Heart right ventricle (tissue), 16 donors: ENCODE data around the gene HTR7. TPM values are rescaled to one million over a fixed set of nuclear protein-coding genes. Genes with fewer than 3 reads are reported as not detected.

Experiments used
- ATAC-seq, 8 donors: fragments of 200-7000 bp; cut with Tn5 transposase; one replicate each; pipeline ENCODE4 v1.9.1; 2020; ENCODE audit warnings: mild to moderate bottlenecking in 8 of 8, moderate library complexity in 8 of 8, moderate number of reproducible peaks in 1 of 8
- DNase-seq, 2 donors: peaks; one replicate each; pipeline ENCODE4 v3.0.0-alpha.2; 2020
- H3K27ac ChIP-seq, 10 donors: fragments of 200-600 bp; sonication (generic) in 2 of 10; one replicate each; pipeline versions ENCODE4 v1.5.0 to v1.8.0; 2020 to 2022; ENCODE audit warnings: mild to moderate bottlenecking in 3 of 10
- H3K27me3 ChIP-seq, 7 donors: fragments of 200-600 bp; one replicate each; pipeline ENCODE4 v1.8.0; 2021 to 2022; ENCODE audit warnings: mild to moderate bottlenecking in 2 of 7
- H3K36me3 ChIP-seq, 9 donors: fragments of 200-600 bp; sonication (generic) in 1 of 9; one replicate each; pipeline versions ENCODE4 v1.5.0 to v1.8.0; 2020 to 2022; ENCODE audit warnings: mild to moderate bottlenecking in 2 of 9
- H3K4me1 ChIP-seq, 9 donors: fragments of 200-600 bp; sonication (generic) in 1 of 9; one replicate each; pipeline versions ENCODE4 v1.5.0 to v1.8.0; 2020 to 2022; ENCODE audit warnings: mild to moderate bottlenecking in 4 of 9
- H3K4me3 ChIP-seq, 10 donors: fragments of 200-600 bp; sonication (generic) in 2 of 10; one replicate each; pipeline versions ENCODE4 v1.5.0 to v1.8.0; 2020 to 2022; ENCODE audit warnings: mild to moderate bottlenecking in 7 of 10, moderate library complexity in 2 of 10
- H3K9me3 ChIP-seq, 11 donors: fragments of 200-600 bp in 10 of 11; sonication (generic) in 2 of 11; one replicate each; pipeline versions ENCODE4 v1.5.0 to v1.8.0; 2013 to 2022; ENCODE audit warnings: mild to moderate bottlenecking in 2 of 11, control low read depth in 1 of 11, moderate library complexity in 1 of 11
- CTCF ChIP-seq, 9 donors: fragments of 200-600 bp; sonication (generic) in 2 of 9; IDR thresholded peaks; one replicate each; pipeline versions ENCODE4 v1.5.0 to v1.8.0; 2021 to 2022; ENCODE audit warnings: antibody characterized with exemption in 9 of 9, mild to moderate bottlenecking in 5 of 9, moderate library complexity in 1 of 9
- WGBS, 2 donors: extraction: QIAGEN DNeasy Blood & Tissue Kit; methylation state at CpG; one replicate each; pipeline ENCODE4 v1.1.7; 2013; ENCODE audit warnings: inconsistent platforms in 1 of 2; 5-methylcytosine and 5-hydroxymethylcytosine counted together
- intact Hi-C, 10 donors: fragments of 100-400 bp; cut with DNase I; formaldehyde crosslinking; loops; one replicate each; pipeline versions ENCODE4 v1.11.1 to v1.14.2; 2022
- polyA plus RNA-seq, 2 donors: library from polyadenylated mRNA; stranded (reverse); fragments of 200-250 nt; gene quantifications; one replicate each; pipeline ENCODE4 v1.2.3, GENCODE V29; 2013
- total RNA-seq, 10 donors: library from RNA; stranded (reverse); fragmentation: NEBNext Ultra II Directional in 3 of 10; extraction: Animal tissue kit (Norgen Biotek cat#: 25700) in 3 of 10; gene quantifications; one replicate each; pipeline versions ENCODE4 v1.2.1 to v1.2.4, GENCODE V29; 2021 to 2023
- donor health status: Arrhythmogenic right ventricular cardiomyopathy.
- donor health status: ischemic (EF 13 %, LVEDD 7.1; RV severe dilation, severe dysfunction).
- donor health status: healthy with polysubstance abuse.
- donor health status: DM: no; HTN: yes; CAD: no.
- donor health status: DM: no; HTN: no; CAD: no.
- donor health status: ischemic (EF 25% LVEDD 6.9; RV normal size, moderate dysfunction).
- donor health status: ischemic (EF 25% LVEDD 5.7; RV mildly dilated, moderate dysfunction).
- donor health status: healthy.
- donor health status: DM: yes; HTN: yes; CAD: no.
- donor health status: Ischemic cardiomyopathy.
- donor health status: ischemic (EF 35%, LVEDD 5.7; RV mildly dilated, moderate dysfunction).
- donor health status: nonischemic (EF 11% LVEDD 7.7; RV severe dilation, severe dysfunction).
- donor health status: DM: yes; HTN: yes; CAD: no.
- donor health status: PGD.
- donor health status: ischemic (EF 29% LVEDD 5.4; RV normal size, mild dysfunction).
- donor health status: nonischemic (EF 23%, LVEDD 6.1; RV moderate dilation, normal function).

The HTR7 gene
- total and polyA plus RNA-seq, 12 donors = 0.09 to 0.28 (median 0.15) TPM; not detected in 3

GRCh38 chr10:90806677-90807076 is 51.2 kb downstream of the HTR7 start:
- peaks cover 0 to 5% (median 0%) of the 10 kb centered on the region in 7 donors for H3K27me3 ChIP-seq
- no peak for ATAC-seq
- H3K9me3 ChIP-seq = peaks cover 0 to 11% (median 0%) of the 10 kb centered on the region in 11 donors
- no peak overlapping the region for H3K4me3 ChIP-seq
- H3K27ac ChIP-seq = no peak overlapping the region
- intact Hi-C loops = no loop called here
- no peaks in the 10 kb centered on the region for H3K36me3 ChIP-seq
- H3K4me1 ChIP-seq = no peaks in the 10 kb centered on the region
- no peak for TF ChIP-seq CTCF (IDR thresholded peaks at IDR 0.05)
- DNase-seq = no peak
- WGBS, 2 donors = 75 to 76% methylated on average over 1 of the region's 1 CpG

GRCh38 chr10:90805206-90805605 is 52.6 kb downstream of the HTR7 start:
- ATAC-seq = no peak
- intact Hi-C loops = no loop called here
- Histone ChIP-seq H3K27ac (no peak overlapping the region), H3K4me1 (no peaks in the 10 kb centered on the region), H3K27me3 (peaks cover 0 to 5% (median 0%) of the 10 kb centered on the region in 7 donors), H3K9me3 (peaks cover 0 to 19% (median 0%) of the 10 kb centered on the region in 11 donors), H3K4me3 (no peak overlapping the region), H3K36me3 (no peaks in the 10 kb centered on the region)
- WGBS, 2 donors = 53 to 56% methylated on average over 1 of the region's 1 CpG
- TF ChIP-seq CTCF (IDR thresholded peaks at IDR 0.05) = no peak
- no peak for DNase-seq

- no peak for DNase-seq
- peaks cover 0 to 26% (median 0%) of the 10 kb centered on the region in 11 donors for H3K9me3 ChIP-seq
- peaks cover 0 to 5% (median 0%) of the 10 kb centered on the region in 7 donors for H3K27me3 ChIP-seq
- no peak overlapping the region for H3K27ac ChIP-seq
- H3K4me1 ChIP-seq = no peaks in the 10 kb centered on the region
- WGBS, 2 donors = 62 to 69% methylated on average over 3 of the region's 3 CpGs
- no peak overlapping the region for H3K4me3 ChIP-seq
- ATAC-seq = no peak
- no peak for TF ChIP-seq CTCF (IDR thresholded peaks at IDR 0.05)
- intact Hi-C loops = no loop called here
- no peaks in the 10 kb centered on the region for H3K36me3 ChIP-seq
These were observed 53.5 kb downstream of the HTR7 start for GRCh38 chr10:90804354-90804753.

GRCh38 chr10:90801608-90802007 is 56.2 kb downstream of the HTR7 start:
- peaks cover 0 to 5% (median 0%) of the 10 kb centered on the region in 7 donors for H3K27me3 ChIP-seq
- no peak for TF ChIP-seq CTCF (IDR thresholded peaks at IDR 0.05)
- no peaks in the 10 kb centered on the region for H3K4me1 ChIP-seq
- H3K27ac ChIP-seq = no peak overlapping the region
- WGBS, 2 donors = 58 to 69% methylated on average over 1 of the region's 1 CpG
- DNase-seq (no peak), ATAC-seq (no peak)
- intact Hi-C loops = no loop called here
- peaks cover 0 to 26% (median 0%) of the 10 kb centered on the region in 11 donors for H3K9me3 ChIP-seq
- no peaks in the 10 kb centered on the region for H3K36me3 ChIP-seq
- no peak overlapping the region for H3K4me3 ChIP-seq
